GM19238 (cell line): Measurements from ENCODE around the gene FICD.
"Not testable (repeated sequence)": the region's sequence is repeated elsewhere in the genome, so short reads cannot be mapped to it uniquely, and the experiment has no call there.

ENCODE experiments used
- DNase-seq: peaks from one replicate; pipeline ENCODE4 v3.0.0; 2011; ENCODE audit warnings: low spot score; ENCODE audit not compliant: insufficient read length

Gene FICD

DNA sequence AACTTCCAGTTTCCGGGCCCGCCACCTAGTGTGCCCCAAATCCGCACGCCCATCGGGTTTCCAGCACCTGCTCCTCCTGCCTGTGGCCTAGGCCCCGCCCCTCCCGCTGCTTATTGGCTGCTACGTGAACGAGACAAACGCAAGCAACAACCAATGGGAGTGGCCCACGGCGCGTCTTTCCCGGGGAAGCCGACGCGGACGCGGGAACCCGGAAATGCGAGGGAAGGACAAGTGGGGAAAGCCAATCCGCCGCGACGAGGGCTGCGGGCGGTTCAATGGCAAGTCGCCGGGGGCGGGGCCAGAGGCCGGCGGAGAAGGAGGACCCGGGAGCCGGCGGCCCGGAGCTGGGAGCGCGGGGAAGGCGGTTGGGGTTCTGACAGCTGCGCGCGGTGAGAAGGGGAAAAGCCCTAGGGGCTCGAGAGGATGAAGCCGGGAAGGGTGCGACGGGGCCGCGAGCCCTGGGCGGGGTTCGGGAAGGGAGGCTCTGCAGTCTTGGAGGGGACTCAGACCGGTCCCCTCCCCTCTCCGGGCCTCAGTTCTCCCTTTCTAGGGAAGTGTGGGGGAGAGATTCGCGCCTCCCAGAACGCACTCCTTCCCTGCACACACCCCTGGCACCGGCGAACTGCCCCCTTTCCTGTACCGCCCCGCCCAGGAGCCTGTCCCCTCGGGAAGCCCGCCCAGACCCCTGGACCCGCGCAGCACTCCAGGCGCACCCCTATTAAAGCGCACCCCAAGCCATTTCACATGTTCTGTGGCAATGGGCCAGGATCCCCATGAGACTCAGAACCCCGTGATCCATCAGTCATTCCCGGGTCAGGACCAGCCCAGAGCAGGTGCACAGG, at the start of gene FICD:
TSS of gene FICD (plus strand) at position 305 of the 842 bp plus-strand sequence. CDS start 1,696 bp downstream, outside the sequence.
- DNase-seq: peak; percentile 93

- DNase-seq: no peak
Measured at GRCh38 chr12:108465417-108465816, 49.7 kb upstream of the FICD start.

DNA sequence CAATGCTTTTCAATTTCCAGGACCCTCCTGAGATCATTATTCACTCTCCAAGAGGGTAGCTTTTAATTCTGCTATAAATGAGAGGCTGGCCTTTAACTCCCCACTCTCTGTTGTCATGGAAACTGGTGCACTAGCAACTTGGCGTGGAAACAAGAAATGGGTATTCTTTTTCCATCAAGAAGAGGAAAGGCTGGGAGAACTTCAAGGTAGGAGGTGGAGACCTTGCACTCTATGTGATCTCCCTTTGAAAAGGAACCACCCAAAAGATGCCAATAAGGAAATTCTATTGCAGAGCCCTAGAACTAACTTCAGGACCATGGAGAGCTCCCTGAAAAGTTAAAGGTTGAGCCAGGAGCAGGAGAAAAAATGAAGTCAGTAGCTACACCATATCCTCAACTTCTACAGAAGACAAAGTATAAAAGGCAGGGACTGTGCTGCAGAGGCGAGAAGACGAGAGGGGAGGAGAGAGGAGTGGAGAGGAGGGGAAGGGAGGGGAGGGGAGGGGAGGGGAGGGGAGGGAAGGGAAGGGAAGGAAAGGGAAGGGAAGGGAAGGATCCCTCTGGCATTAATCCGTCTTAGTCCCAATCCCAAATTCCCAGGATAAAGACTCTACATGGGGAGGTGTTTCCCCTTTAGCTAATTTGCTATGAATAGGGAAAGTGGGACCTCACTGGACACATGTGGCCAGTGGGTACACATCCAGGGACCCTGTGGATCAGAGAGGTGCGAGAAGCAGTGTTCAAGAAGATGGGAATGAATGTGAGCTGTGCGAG, 46.7 kb upstream of the FICD start:
- DNase-seq: peak; percentile 12

DNA sequence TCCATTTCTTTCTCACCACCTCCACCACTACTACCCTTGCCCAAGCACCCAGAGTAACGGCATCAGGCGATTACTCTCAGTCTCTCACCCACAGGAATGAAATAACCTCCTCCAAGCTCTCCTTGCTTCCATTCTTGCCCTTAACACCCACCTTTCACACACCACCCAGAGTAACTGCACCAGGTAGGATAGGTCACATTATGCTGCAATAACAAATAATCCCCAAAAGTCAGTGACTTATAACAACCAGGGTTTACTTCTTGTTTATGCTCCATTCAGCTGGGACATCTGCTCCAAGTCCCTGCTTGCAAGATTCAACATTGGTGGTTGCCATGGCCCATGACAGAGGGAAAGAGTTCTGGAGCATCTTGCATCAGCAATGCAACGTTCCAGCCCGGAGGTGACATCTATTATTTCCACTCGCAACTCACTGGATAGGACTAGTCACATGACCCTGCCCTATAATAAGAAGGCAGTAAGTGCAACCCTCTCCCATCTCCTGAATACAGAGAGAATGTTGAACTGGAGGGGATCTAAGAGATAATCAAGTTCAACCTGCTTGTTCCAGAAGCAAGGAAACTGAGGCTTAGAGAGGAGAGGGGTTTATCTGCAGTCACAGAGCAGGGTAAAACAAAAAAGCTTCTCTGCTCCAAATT, 41.5 kb upstream of the FICD start:
- DNase-seq: no peak

GRCh38 chr12:108475396-108475795, 39.7 kb upstream of the FICD start:
- no peak for DNase-seq

- no peak for DNase-seq
Measured at GRCh38 chr12:108477055-108477880, 37.8 kb upstream of the FICD start.

DNA sequence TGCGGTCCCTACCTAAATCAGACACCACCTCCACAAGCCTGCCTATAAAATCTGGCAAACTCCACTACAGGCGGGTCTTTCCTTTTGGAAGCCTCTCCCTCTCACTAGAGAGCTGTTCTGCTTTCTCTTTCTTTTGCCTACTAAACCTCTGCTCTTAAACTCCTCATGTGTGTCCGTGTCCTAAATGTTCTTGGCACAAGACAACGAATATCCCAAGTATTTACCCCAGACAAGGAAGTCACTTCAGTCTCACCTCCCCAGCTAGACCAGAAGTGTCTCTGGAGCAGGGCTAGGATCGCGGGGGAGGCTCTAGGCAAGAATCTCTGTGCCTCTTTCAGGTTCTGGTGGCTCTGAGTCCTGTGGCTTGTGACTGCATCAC, 37.2 kb upstream of the FICD start:
- DNase-seq: no peak

- DNase-seq: no peak
Measured at GRCh38 chr12:108478611-108479206, 36.4 kb upstream of the FICD start.

DNA sequence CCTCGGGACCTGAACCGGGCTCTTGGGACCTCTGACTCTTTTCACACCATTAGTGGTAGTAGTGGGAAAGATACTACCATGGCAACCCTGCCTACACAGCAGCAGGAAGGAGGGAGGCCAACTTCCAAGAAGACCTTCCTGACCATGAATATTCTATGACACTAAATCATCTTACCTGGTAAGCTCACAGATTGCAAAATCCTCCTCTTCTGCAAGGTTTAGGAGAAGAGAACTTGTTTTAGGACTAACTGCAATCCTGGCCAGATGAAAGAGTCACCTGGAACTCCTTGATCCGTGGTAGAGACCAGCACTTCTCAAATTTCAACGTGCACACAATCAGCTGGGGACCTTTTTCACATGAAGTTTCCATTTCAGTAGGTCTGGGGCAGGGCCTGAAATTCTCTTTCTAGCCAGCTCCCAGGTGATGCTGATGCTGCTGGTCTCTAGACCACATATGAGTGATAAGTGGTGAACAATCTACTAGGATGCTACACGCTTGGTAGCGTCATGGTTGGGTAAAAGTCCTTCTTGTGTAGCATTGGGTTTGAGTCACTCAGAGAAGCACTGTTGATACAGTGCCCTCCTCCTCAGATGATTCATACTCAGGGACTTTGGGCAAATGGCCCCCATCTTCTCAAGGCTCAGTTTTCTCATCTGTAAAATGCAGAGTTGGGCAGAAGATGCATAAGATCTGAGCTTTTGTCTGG, 35.6 kb upstream of the FICD start:
- DNase-seq: no peak

DNA sequence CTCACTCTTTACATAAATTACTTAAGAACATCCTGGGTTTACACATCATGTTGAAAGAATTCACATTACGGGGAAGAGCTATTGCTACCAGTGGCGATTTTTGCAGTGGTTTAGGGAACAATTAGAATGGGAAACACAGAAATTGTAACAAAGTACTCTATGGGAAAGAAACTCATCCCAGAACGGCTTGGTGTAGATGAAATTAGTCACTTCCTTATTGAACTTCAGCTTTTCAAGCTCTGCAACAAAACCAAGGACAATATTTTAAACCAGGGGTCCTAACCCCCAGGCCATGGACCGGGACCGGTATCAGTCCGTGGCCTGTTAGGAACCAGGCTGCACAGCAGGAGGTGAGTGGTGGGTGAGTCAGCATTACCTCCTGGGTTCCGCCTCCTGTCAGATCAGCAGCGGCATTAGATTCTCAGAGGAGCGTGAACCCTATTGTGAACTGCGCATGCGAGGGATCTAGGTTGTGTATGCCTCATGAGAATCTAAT, 32.3 kb upstream of the FICD start:
- DNase-seq: no peak

GRCh38 chr12:108483213-108484059, 31.6 kb upstream of the FICD start:
- no peak for DNase-seq

GRCh38 chr12:108484431-108484830, 30.6 kb upstream of the FICD start:
- DNase-seq: no peak

- no peak for DNase-seq
Measured at GRCh38 chr12:108484845-108485244, 30.2 kb upstream of the FICD start.

GRCh38 chr12:108485371-108485770, 29.7 kb upstream of the FICD start:
- not testable (repeated sequence) for DNase-seq

- DNase-seq: not testable (repeated sequence)
Measured at GRCh38 chr12:108487029-108487428, 28.0 kb upstream of the FICD start.

DNA sequence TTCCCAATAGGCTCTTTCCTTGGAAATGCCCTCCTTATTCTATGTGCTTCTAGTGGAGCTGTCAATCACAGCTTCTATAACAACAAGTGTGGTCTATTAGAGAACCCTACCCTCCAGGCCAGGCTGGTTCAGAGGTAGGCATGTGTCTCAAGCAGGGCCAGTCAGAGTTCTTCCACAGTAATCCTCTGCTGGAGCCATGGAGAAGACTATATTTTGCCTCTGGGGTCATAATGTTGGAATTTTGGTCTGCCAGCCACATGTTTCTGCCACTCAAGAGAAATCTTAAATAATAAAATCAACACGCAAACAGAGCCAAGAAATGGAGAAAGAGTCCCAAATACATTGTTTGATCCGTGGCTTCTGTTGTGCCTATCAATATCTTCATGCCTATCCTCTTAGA, 23.8 kb upstream of the FICD start:
- DNase-seq: no peak

DNA sequence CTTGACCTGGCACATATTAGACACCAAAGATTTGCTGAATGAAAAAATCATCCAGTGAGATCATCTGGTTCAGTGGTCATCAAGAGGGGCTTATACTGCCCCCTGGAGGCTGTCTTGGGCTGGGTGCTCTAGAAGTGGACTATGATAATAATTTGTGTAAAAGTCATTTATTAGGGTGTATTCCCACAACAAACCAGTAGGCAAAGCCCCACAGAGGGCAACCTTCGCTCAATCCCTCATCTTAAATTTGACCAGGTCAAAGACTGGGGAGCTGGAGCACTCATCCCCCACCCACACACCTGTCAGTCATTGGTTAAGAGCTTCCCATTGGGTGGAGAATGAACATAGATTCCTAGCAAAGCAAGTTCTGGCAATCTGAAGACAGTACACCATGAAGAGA, 20.0 kb upstream of the FICD start:
- no peak for DNase-seq

DNA sequence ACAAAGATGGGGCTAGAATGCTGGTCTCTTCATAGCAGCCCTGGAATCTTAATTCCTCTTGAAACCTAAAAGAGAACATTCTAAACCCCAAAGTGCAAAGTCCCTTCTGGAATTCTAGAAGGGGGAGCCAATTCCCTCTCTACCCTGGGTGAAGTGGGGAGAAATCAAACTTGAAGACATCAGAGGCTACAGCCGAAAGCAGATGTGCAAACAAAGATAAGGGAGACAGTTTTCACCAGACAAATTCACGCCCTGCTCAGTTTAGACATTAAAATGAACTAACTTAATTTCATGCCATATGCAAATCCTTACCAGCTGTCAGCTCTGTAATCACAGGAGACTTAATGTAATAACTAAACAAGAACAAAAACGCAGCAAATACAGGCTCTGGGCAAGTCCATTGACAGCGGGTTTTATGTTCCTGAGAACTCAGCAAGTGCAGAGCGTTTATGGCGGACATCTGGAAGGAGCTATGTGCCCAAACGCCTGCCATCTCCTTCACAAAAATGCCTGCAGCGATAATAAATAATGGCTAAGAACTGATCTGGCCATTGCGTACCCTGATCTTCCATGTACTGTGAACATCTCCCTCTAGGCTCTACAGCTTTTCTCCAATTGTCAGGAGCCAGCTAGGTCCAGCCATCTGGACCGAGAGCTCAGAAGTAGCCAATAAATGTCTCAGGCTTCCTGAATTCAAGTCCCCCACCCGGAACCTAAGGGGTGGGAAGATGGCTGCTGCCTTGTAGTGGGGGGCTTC, 19.1 kb upstream of the FICD start:
- no peak for DNase-seq
